DND-41 (cell line): ENCODE measurements around the gene PHRF1.

ENCODE experiments used
- CTCF ChIP-seq: IDR thresholded peaks from 2 replicates; pipeline ENCODE4 v1.5.1; 2012; ENCODE audit warnings: borderline replicate concordance, low read length, moderate library complexity, mild to moderate bottlenecking; ENCODE audit not compliant: poor library complexity, severe bottlenecking; ENCODE audit errors: extremely low read depth
- EZH2 ChIP-seq: IDR thresholded peaks from 3 replicates; pipeline ENCODE4 v1.6.1; 2012; ENCODE audit warnings: borderline replicate concordance, low read depth, mild to moderate bottlenecking, moderate library complexity, low read length, inconsistent platforms; ENCODE audit not compliant: severe bottlenecking

DNA sequence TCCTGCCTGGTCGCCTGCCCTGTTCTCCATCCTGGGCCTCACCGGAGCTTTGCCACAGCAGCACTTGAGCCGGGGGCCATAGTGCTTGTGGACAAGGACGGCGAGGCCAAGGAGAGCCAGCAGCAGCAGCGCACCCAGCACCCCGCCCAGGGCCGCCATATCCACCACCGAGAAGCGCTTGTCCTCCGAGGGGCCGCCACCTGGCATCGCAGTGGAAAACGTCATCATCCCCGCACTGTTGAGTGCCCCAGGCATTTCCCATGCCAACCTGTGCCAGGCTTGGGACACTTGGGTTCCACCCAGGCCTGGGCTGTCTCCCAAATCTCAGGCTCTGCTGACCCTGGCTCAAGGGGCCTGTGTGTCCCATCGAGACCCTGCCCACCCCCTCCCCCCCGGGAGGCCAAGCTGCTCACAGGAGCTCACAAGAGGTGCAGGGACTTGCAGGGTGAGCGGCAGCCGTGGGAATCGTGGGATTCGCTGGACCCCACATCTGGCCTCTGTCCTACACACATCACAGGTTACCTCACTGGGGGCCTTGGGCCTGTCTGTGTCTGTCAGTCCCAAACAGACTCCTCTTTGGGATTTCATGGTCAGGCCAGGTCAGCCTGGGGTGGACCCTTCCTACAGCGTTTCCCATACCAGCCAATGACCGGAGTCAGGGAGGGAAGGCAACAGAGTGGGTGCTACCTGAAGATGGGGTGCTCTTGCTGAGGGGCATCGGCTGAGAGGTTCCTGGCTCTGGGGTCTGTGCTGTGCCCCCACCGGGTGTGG, 41.8 kb downstream of the PHRF1 start:
- no peak for TF ChIP-seq CTCF
- TF ChIP-seq EZH2, result no peak
